ENCODE measurements around the gene METRNL.
"Not testable (repeated sequence)": the region's sequence is repeated elsewhere in the genome, so short reads cannot be mapped to it uniquely, and the experiment has no call there.

Gene METRNL

GRCh38 chr17:83046448-83047181 is 32.8 kb upstream of the METRNL start:
- no peak overlapping the region for H3K27ac ChIP-seq
- no peak for TF ChIP-seq CTCF (IDR thresholded peaks at IDR 0.05)
- TF ChIP-seq ZFX (IDR thresholded peaks at IDR 0.05; ENCODE audit: borderline replicate concordance), result no peak

- no peak for TF ChIP-seq CTCF (IDR thresholded peaks at IDR 0.05)
- no peak for TF ChIP-seq ZFX (IDR thresholded peaks at IDR 0.05; ENCODE audit: borderline replicate concordance)
- no peak overlapping the region for H3K27ac ChIP-seq
These were observed 32.3 kb upstream of the METRNL start for GRCh38 chr17:83047182-83047478.

GRCh38 chr17:83047818-83048475 is 31.5 kb upstream of the METRNL start:
- not testable (repeated sequence) for H3K27ac ChIP-seq

GRCh38 chr17:83050651-83051395 is 28.6 kb upstream of the METRNL start:
- H3K27ac ChIP-seq, result peak overlapping the region; percentile 78

GRCh38 chr17:83051396-83052240 is 27.8 kb upstream of the METRNL start:
- peak overlapping the region; percentile 78 for H3K27ac ChIP-seq
- TF ChIP-seq ZFX (IDR thresholded peaks at IDR 0.05; ENCODE audit: borderline replicate concordance) (no peak), CTCF (IDR thresholded peaks at IDR 0.05) (no peak)

More at GRCh38 chr17:83050651-83051395, 28.6 kb upstream of the METRNL start:
- no peak for TF ChIP-seq CTCF (IDR thresholded peaks at IDR 0.05)
- TF ChIP-seq ZFX (IDR thresholded peaks at IDR 0.05; ENCODE audit: borderline replicate concordance), result no peak

- TF ChIP-seq ZFX (IDR thresholded peaks at IDR 0.05; ENCODE audit: borderline replicate concordance) (no peak), CTCF (IDR thresholded peaks at IDR 0.05) (no peak)
- peak overlapping the region; percentile 78 for H3K27ac ChIP-seq
These were observed 27.2 kb upstream of the METRNL start for GRCh38 chr17:83052241-83052564.

GRCh38 chr17:83053021-83053681 is 26.3 kb upstream of the METRNL start:
- peak overlapping the region; percentile 32 for H3K27ac ChIP-seq

More at GRCh38 chr17:83053021-83053681, 26.3 kb upstream of the METRNL start:
- TF ChIP-seq ZFX (IDR thresholded peaks at IDR 0.05; ENCODE audit: borderline replicate concordance) (no peak), CTCF (IDR thresholded peaks at IDR 0.05) (no peak)

Data from 22Rv1 (cell line).